Activated CD4-positive, alpha-beta T cell treated with anti-CD3 and anti-CD28 coated beads, Interleukin-2, amount 10 ng/mL, durations not matched to agents 24 days and 14 days (primary cell): Measurements from ENCODE around the gene GXYLT1. TPM values are rescaled to one million over a fixed set of nuclear protein-coding genes. Genes with fewer than 3 reads are reported as not detected.

Experiments
- DNase-seq: peaks from one replicate; pipeline ENCODE4 v3.0.0; 2022
- H3K27ac Mint-ChIP-seq: one replicate; pipeline ENCODE4 v1.8.0; 2022; ENCODE audit warnings: mild to moderate bottlenecking, mixed read lengths
- H3K27me3 Mint-ChIP-seq: one replicate; pipeline ENCODE4 v1.8.0; 2022; ENCODE audit warnings: mixed read lengths
- H3K36me3 Mint-ChIP-seq: one replicate; pipeline ENCODE4 v1.8.0; 2022; ENCODE audit warnings: low read depth, mild to moderate bottlenecking, mixed read lengths
- H3K4me1 Mint-ChIP-seq: one replicate; pipeline ENCODE4 v1.8.0; 2021; ENCODE audit warnings: mixed read lengths
- H3K4me3 Mint-ChIP-seq: one replicate; pipeline ENCODE4 v1.8.0; 2022; ENCODE audit warnings: mild to moderate bottlenecking, moderate library complexity, mixed read lengths
- H3K9me3 Mint-ChIP-seq: one replicate; pipeline ENCODE4 v1.8.0; 2021; ENCODE audit warnings: mixed read lengths
- intact Hi-C: fragments of 100-400 bp; cut with micrococcal nuclease; formaldehyde crosslinking; loops from one replicate; pipeline ENCODE4 v1.15.1; 2023
- total RNA-seq: library from RNA; stranded (reverse); gene quantifications from 2 replicates; pipeline ENCODE4 v1.2.3, GENCODE V29; 2022

Gene GXYLT1
- total RNA-seq, 1 donor from 2014 or later = 10.5 TPM

GRCh38 chr12:42167711-42168110 is 23.0 kb upstream of the GXYLT1 start:
- DNase-seq = no peak
- no peak overlapping the region for H3K27ac Mint-ChIP-seq
- H3K4me1 Mint-ChIP-seq = peaks cover 4% of the 10 kb centered on the region
- H3K4me3 Mint-ChIP-seq = no peak overlapping the region
- intact Hi-C loops = no loop called here
- no peaks in the 10 kb centered on the region for H3K9me3 Mint-ChIP-seq
- no peaks in the 10 kb centered on the region for H3K27me3 Mint-ChIP-seq
- H3K36me3 Mint-ChIP-seq = peaks cover 6% of the 10 kb centered on the region

- peaks cover 10% of the 10 kb centered on the region for H3K4me1 Mint-ChIP-seq
- no peaks in the 10 kb centered on the region for H3K27me3 Mint-ChIP-seq
- DNase-seq = no peak
- no peak overlapping the region for H3K4me3 Mint-ChIP-seq
- H3K9me3 Mint-ChIP-seq = no peaks in the 10 kb centered on the region
- H3K27ac Mint-ChIP-seq = no peak overlapping the region
- intact Hi-C loops = no loop called here
- H3K36me3 Mint-ChIP-seq = peaks cover 4% of the 10 kb centered on the region
Observed at GRCh38 chr12:42166501-42166900, 21.8 kb upstream of the GXYLT1 start.

- no peak overlapping the region for H3K27ac Mint-ChIP-seq
- peaks cover 14% of the 10 kb centered on the region for H3K36me3 Mint-ChIP-seq
- no peak for DNase-seq
- H3K27me3 Mint-ChIP-seq = no peaks in the 10 kb centered on the region
- peaks cover 11% of the 10 kb centered on the region for H3K4me1 Mint-ChIP-seq
- H3K4me3 Mint-ChIP-seq = no peak overlapping the region
- H3K9me3 Mint-ChIP-seq = no peaks in the 10 kb centered on the region
- intact Hi-C loops = no loop called here
Observed at GRCh38 chr12:42163913-42164312, 19.2 kb upstream of the GXYLT1 start.

GRCh38 chr12:42162965-42163364 is 18.3 kb upstream of the GXYLT1 start:
- intact Hi-C loops = no loop called here
- DNase-seq = no peak
- H3K9me3 Mint-ChIP-seq = no peaks in the 10 kb centered on the region

GRCh38 chr12:42162193-42162592 is 17.5 kb upstream of the GXYLT1 start:
- peaks cover 11% of the 10 kb centered on the region for H3K4me1 Mint-ChIP-seq
- H3K27ac Mint-ChIP-seq = no peak overlapping the region
- intact Hi-C loops = no loop called here

More at GRCh38 chr12:42162965-42163364, 18.3 kb upstream of the GXYLT1 start:
- Mint-ChIP-seq H3K4me3 (no peak overlapping the region), H3K27me3 (no peaks in the 10 kb centered on the region), H3K36me3 (peaks cover 14% of the 10 kb centered on the region), H3K27ac (no peak overlapping the region), H3K4me1 (peaks cover 11% of the 10 kb centered on the region)

GRCh38 chr12:42161529-42161928 is 16.9 kb upstream of the GXYLT1 start:
- H3K4me1 Mint-ChIP-seq = peaks cover 11% of the 10 kb centered on the region

More at GRCh38 chr12:42162193-42162592, 17.5 kb upstream of the GXYLT1 start:
- Mint-ChIP-seq H3K4me3 (no peak overlapping the region), H3K9me3 (no peaks in the 10 kb centered on the region), H3K27me3 (no peaks in the 10 kb centered on the region), H3K36me3 (peaks cover 14% of the 10 kb centered on the region)
- DNase-seq = no peak

GRCh38 chr12:42156232-42156631 is 11.6 kb upstream of the GXYLT1 start:
- peaks cover 4% of the 10 kb centered on the region for H3K27me3 Mint-ChIP-seq
- H3K27ac Mint-ChIP-seq = no peak overlapping the region
- intact Hi-C loops = no loop called here
- H3K4me3 Mint-ChIP-seq = no peak overlapping the region
- no peaks in the 10 kb centered on the region for H3K4me1 Mint-ChIP-seq
- DNase-seq = no peak
- peaks cover 7% of the 10 kb centered on the region for H3K36me3 Mint-ChIP-seq
- H3K9me3 Mint-ChIP-seq = no peaks in the 10 kb centered on the region

More at GRCh38 chr12:42161529-42161928, 16.9 kb upstream of the GXYLT1 start:
- Mint-ChIP-seq H3K36me3 (peaks cover 14% of the 10 kb centered on the region), H3K27me3 (no peaks in the 10 kb centered on the region), H3K4me3 (no peak overlapping the region), H3K9me3 (no peaks in the 10 kb centered on the region), H3K27ac (no peak overlapping the region)
- intact Hi-C loops = no loop called here
- DNase-seq = no peak

- Mint-ChIP-seq H3K36me3 (peaks cover 3% of the 10 kb centered on the region), H3K27me3 (peaks cover 6% of the 10 kb centered on the region), H3K4me3 (peak overlapping the region; percentile 90), H3K9me3 (no peaks in the 10 kb centered on the region), H3K4me1 (peaks cover 26% of the 10 kb centered on the region), H3K27ac (peak overlapping the region; percentile 85)
- no peak for DNase-seq
- intact Hi-C loops = loop anchor here (10.0 kb wide), 1 partner anchor 339 kb away; no protein-coding TSS in a partner anchor
Observed at GRCh38 chr12:42145552-42146215, 1.0 kb upstream of the GXYLT1 start.

GRCh38 chr12:42145197-42145549 is 499 bp upstream of the GXYLT1 start:
- Mint-ChIP-seq H3K27ac (peak overlapping the region; percentile 85), H3K4me3 (peak overlapping the region; percentile 90), H3K9me3 (no peaks in the 10 kb centered on the region), H3K27me3 (peaks cover 6% of the 10 kb centered on the region), H3K4me1 (peaks cover 28% of the 10 kb centered on the region), H3K36me3 (peaks cover 3% of the 10 kb centered on the region)
- intact Hi-C loops = loop anchor here (10.0 kb wide), 1 partner anchor 340 kb away; no protein-coding TSS in a partner anchor
- no peak for DNase-seq

- H3K36me3 Mint-ChIP-seq = peaks cover 3% of the 10 kb centered on the region
- no peaks in the 10 kb centered on the region for H3K9me3 Mint-ChIP-seq
- peaks cover 6% of the 10 kb centered on the region for H3K27me3 Mint-ChIP-seq
- DNase-seq = no peak
- H3K27ac Mint-ChIP-seq = peak overlapping the region; percentile 81
- intact Hi-C loops = loop anchor here (1.0 to 10.0 kb wide), 4 partner anchors 46 to 341 kb away; partner anchors contain the start of genes PPHLN1, YAF2 and ZCRB1
- H3K4me1 Mint-ChIP-seq = peaks cover 28% of the 10 kb centered on the region
- H3K4me3 Mint-ChIP-seq = peak overlapping the region; percentile 90
Observed at GRCh38 chr12:42144158-42144407, 591 bp downstream of the GXYLT1 start.

- no peak for DNase-seq
- no peaks in the 10 kb centered on the region for H3K9me3 Mint-ChIP-seq
- peaks cover 3% of the 10 kb centered on the region for H3K36me3 Mint-ChIP-seq
- peaks cover 28% of the 10 kb centered on the region for H3K4me1 Mint-ChIP-seq
- peaks cover 6% of the 10 kb centered on the region for H3K27me3 Mint-ChIP-seq
- H3K4me3 Mint-ChIP-seq = peak overlapping the region; percentile 90
- peak overlapping the region; percentile 81 for H3K27ac Mint-ChIP-seq
- intact Hi-C loops = loop anchor here (1.0 to 10.0 kb wide), 4 partner anchors 45 to 341 kb away; partner anchors contain the start of genes PPHLN1, YAF2 and ZCRB1
Observed at GRCh38 chr12:42143452-42144157, 1.1 kb downstream of the GXYLT1 start.

- Mint-ChIP-seq H3K4me3 (no peak overlapping the region), H3K27ac (no peak overlapping the region), H3K9me3 (no peaks in the 10 kb centered on the region), H3K27me3 (peaks cover 3% of the 10 kb centered on the region), H3K4me1 (peaks cover 28% of the 10 kb centered on the region), H3K36me3 (peaks cover 3% of the 10 kb centered on the region)
- intact Hi-C loops = loop anchor here (5.0 to 10.0 kb wide), 2 partner anchors 185 to 343 kb away; partner anchors contain the start of genes PPHLN1 and ZCRB1
- no peak for DNase-seq
Observed at GRCh38 chr12:42141981-42142606, 2.6 kb downstream of the GXYLT1 start.

- DNase-seq = no peak
- intact Hi-C loops = loop anchor here (5.0 to 10.0 kb wide), 2 partner anchors 186 to 344 kb away; partner anchors contain the start of genes PPHLN1 and ZCRB1
- Mint-ChIP-seq H3K27ac (no peak overlapping the region), H3K36me3 (peaks cover 3% of the 10 kb centered on the region), H3K9me3 (no peaks in the 10 kb centered on the region), H3K27me3 (peaks cover 2% of the 10 kb centered on the region), H3K4me3 (no peak overlapping the region), H3K4me1 (peaks cover 26% of the 10 kb centered on the region)
Observed at GRCh38 chr12:42140901-42141300, 3.8 kb downstream of the GXYLT1 start.

- Mint-ChIP-seq H3K27ac (no peak overlapping the region), H3K4me1 (peaks cover 4% of the 10 kb centered on the region), H3K27me3 (no peaks in the 10 kb centered on the region), H3K9me3 (no peaks in the 10 kb centered on the region), H3K36me3 (no peaks in the 10 kb centered on the region), H3K4me3 (no peak overlapping the region)
- intact Hi-C loops = no loop called here
- DNase-seq = no peak
Observed at GRCh38 chr12:42135259-42135814, 9.3 kb downstream of the GXYLT1 start.
